Astrocyte of the hippocampus (primary cell): ENCODE data around the gene IDH1.
"Not testable (repeated sequence)": the region's sequence is repeated elsewhere in the genome, so short reads cannot be mapped to it uniquely, and the experiment has no call there.

Experiments
- DNase-seq: peaks from one replicate; pipeline ENCODE4 v3.0.0; 2011; ENCODE audit warnings: low read depth, low spot score

The IDH1 gene

GRCh38 chr2:208254871-208255556, at the start of gene IDH1:
TSS of gene IDH1 (minus strand) at chr2:208255071. CDS start at chr2:208251551, 3,520 bp downstream.
- peak; percentile 98 for DNase-seq

DNA sequence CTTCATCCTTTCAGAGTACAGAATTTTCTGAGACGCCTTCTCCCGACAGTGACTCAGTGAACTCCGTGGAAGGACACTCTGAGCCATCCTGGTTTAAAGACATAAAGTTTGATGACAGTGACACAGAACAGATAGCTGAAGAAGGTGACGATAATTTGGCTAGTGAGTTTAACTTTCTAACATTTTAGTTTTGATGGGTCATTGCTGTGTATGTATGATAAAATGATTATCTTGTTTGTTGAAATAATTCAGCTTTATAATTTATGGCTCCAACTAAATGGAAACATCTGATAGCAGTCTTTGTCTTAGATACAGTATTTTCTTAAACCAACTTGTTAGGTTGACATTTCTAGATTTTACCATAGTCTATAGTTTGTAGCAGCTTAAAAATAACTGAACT, 49.3 kb upstream of the IDH1 start:
- no peak for DNase-seq

DNA sequence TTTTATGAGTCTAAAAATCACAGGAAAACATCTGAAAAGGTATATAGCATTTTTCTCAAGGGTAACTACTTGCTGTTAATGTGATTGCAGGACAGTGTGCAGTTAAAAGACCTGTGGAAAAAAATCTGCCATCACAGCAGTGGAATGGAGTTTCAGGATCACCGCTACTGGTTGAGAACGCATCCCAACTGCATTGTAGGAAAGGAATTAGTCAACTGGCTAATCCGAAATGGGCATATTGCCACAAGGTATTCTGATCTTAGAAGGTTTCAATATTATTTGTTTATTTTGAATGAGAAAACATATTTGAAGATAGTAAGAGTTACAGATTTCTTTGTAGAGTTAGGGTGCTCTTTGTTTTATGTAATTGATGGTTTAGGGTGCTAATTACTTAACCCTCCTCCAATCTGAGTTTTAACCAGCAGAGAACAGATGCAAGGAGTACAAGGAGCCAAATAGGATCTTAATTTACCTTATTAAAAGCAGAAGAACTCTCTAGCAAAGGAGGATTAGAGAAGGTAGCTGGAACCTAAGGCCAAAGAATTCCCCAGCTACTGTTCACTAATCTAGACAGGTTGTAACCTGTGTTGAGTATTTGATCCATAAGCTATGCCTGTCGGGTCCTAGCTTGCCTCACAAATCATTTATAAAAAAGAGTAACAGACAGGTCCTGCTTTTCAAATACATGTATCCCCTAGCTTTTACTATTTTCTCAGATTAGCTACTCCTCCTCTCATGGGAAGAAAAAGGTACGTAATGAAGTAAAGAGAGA, 46.2 kb upstream of the IDH1 start:
- DNase-seq, result no peak

- no peak for DNase-seq
These were observed 43.1 kb upstream of the IDH1 start for GRCh38 chr2:208297961-208298360.

DNA sequence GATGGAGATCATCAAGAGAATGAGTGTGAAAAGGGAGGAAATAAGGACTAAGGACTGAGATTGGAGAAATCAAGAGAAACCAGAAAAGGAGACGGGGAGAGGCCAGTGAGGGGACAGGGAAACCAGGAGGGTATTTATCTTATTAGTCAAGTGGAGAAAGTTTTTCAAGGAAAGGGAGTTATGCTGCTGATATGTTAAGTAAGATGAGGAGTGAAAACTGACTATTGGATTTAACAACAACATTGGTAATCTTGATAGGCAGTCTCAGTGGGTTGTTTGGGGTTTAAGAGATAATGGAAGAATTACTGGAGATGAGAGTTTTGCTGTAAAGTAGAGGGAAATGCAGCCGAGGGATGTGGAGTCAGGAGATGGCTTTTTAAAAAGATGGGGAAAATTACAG, 41.7 kb upstream of the IDH1 start:
- DNase-seq, result no peak

- no peak for DNase-seq
These were observed 41.0 kb upstream of the IDH1 start for GRCh38 chr2:208295834-208296233.

DNA sequence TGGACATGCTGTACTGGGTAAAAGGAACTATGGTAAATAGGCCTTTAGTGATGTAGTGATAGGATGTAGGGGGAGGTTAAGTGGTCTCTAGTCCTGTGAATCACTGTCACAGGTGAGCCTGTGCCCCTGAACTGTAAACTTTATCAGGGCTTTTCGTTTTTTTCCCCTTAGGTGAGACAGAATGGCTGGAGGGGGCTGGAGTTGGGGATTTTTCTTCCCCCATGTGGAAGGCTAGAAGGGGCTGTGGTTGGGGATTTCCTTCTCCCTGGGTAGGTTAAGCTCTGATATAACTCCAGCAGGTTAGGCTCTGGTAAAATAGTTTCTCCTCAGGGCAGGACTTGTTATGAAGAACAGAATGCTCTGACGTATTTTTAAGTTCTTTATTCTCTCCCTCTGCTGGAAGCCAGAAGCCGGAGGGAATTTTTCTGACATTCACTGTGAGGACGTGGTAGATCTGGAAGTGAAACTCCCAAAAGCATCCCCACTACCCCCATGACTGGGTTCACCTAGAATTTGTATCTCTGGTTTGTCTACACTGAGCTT, 39.7 kb upstream of the IDH1 start:
- no peak for DNase-seq

GRCh38 chr2:208285853-208286252, 31.0 kb upstream of the IDH1 start:
- DNase-seq, result no peak

GRCh38 chr2:208280933-208281332, 26.1 kb upstream of the IDH1 start:
- DNase-seq, result peak; percentile 42

DNA sequence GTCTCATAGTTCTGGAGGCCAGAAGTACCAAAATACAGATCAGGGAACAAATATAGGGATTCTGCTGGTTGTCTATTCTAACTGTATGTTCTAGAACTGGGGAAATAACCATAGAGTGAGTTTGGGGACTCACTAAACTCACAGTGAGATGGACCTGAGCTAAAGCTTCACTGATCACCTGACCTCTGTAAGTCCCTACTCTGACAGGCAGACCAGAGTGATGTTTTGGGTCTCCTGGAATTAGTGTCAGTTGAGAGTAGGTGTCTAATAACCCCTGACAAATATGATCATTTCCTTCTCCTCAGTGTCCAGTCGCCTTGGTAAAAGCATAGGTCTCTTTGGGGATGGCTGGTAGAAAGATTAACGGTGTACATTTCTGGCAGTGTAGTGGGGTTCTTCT, 25.4 kb upstream of the IDH1 start:
- no peak for DNase-seq

- DNase-seq, result no peak
These were observed 24.4 kb upstream of the IDH1 start for GRCh38 chr2:208279236-208279635.

DNA sequence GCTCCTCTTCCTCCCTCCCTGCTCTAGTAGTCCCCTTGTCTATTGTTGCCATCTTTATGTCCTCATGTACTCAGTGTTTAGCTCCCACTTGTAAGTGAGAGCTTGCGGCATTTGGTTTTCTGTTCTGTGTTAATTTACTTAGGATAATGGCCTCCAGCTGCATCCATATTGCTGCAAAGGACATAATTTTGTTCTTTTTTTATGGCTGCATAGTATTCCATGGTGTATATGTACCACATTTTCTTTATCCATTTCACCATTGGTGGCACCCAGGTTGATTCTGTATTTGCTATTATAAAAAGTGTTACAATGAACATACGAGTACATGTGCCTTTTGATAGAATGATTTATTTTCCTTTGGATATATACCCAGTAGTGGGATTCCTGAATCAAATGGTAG, 23.7 kb upstream of the IDH1 start:
- no peak for DNase-seq

DNA sequence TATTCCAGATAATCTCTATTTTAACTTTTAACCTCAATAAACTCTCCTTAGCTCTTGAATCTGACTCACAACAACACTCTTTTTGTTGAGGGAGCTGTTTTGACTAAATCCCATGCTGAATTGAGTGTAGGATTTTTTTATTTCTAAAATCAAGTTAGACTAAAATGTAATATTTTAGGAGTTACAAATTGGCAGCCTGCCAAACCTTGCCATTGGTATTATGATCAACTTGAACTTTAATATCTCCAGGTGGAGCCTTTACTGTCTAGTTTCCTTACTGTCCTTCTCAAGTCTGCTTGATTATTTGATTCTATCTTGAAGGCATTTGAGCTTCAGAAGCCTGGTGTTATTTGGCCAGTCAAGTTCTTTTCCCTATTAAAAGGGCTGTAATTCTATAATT, 19.9 kb upstream of the IDH1 start:
- DNase-seq, result no peak

GRCh38 chr2:208269091-208269490, 14.2 kb upstream of the IDH1 start:
- DNase-seq, result no peak

GRCh38 chr2:208268156-208268952, 13.5 kb upstream of the IDH1 start:
- no peak for DNase-seq

- not testable (repeated sequence) for DNase-seq
These were observed 12.7 kb upstream of the IDH1 start for GRCh38 chr2:208267526-208267925.

DNA sequence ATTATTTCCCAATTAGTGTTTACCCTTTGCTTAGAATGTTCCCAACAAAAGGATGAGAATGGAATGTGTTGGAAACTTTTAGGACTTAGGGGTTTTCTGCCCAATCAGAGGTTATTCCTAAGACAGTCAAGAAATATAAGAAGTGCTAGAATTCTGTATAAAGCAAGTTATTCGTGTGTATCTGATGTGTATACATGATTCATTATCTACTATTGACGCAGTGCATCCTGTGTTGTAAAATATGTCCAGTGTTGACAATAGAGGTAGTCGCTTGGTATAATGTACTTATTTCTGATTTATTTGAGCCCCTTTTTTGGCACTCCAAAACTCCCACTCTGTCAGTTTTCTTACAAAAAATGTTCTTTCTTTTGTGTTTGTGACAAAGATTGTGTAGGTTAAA, 12.1 kb upstream of the IDH1 start:
- DNase-seq, result no peak

- no peak for DNase-seq
These were observed 11.7 kb upstream of the IDH1 start for GRCh38 chr2:208266553-208266893.

GRCh38 chr2:208265801-208266552, 11.1 kb upstream of the IDH1 start, which contains the start of gene PIKFYVE:
TSS of gene PIKFYVE (plus strand) at chr2:208266255. CDS start at chr2:208271520, 5,265 bp downstream.
- DNase-seq, result peak; percentile 99

DNA sequence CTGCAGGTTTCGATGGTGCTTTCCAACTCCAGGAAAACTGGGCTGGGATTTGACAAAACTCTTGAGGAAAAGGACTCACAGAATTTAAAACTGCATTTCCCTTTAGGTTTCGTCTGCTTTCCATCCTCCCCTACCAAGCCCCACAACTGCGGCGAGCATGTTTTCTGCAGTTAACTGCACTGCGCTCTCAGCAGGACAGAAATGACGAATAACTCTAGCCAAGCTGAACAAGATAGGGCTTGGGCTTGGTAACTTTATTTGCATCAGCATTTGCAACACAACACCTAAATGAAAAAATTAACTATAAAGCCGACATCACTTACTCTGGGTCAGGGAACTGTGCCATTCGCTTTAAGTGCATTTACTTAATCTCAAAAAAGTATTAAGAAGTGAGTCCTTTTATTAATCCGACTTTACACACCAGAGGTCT, 10.5 kb upstream of the IDH1 start:
- peak; percentile 58 for DNase-seq
